ENCODE measurements around the gene OPRD1.
"Not testable (repeated sequence)": the region's sequence is repeated elsewhere in the genome, so short reads cannot be mapped to it uniquely, and the experiment has no call there.

The OPRD1 gene

GRCh38 chr1:28782011-28782410 is 30.0 kb upstream of the OPRD1 start:
- no peak for TF ChIP-seq CTCF (IDR thresholded peaks at IDR 0.05; ENCODE audit: unreplicated experiment in 3 of 3)
- Mint-ChIP-seq H3K36me3 (ENCODE audit: low read depth) (no peaks in the 10 kb centered on the region), H3K4me1 (peaks cover 13% of the 10 kb centered on the region), H3K9me3 (no peaks in the 10 kb centered on the region), H3K4me3 (peak overlapping the region in 1 of 3 experiments; percentile 2), H3K27me3 (ENCODE audit: low read depth) (peaks cover 4% of the 10 kb centered on the region), H3K27ac (peak overlapping the region; percentile 3 to 50 (median 47))

- peaks cover 5% of the 10 kb centered on the region for H3K27me3 Mint-ChIP-seq (ENCODE audit: low read depth)
- TF ChIP-seq CTCF (IDR thresholded peaks at IDR 0.05; ENCODE audit: unreplicated experiment in 3 of 3) = no peak
- H3K27ac Mint-ChIP-seq = no peak overlapping the region
- H3K4me3 Mint-ChIP-seq = no peak overlapping the region
- H3K36me3 Mint-ChIP-seq (ENCODE audit: low read depth) = no peaks in the 10 kb centered on the region
- H3K4me1 Mint-ChIP-seq = peaks cover 13% of the 10 kb centered on the region
- H3K9me3 Mint-ChIP-seq = no peaks in the 10 kb centered on the region
Observed at GRCh38 chr1:28783363-28783762, 28.6 kb upstream of the OPRD1 start.

DNA sequence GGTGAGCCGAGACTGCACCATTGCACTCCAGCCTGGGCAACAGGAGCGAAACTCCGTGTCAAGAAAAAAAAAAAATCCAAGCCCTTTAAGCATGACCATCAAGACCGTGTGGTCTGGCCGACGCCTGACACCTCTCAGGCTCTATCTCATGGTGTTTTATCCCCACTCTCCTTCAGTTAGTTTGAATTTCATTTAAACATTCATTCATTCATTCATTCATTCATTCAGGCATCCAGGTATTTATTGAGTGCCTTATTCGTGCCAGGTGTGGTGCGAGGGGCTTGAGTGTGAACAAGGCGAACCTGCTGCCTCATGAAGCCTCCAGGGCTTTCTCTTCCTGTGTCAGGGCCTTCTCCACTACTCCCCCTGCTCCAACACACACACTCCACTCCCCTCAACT is 22.6 kb upstream of the OPRD1 start:
- Mint-ChIP-seq H3K4me3 (no peak overlapping the region), H3K36me3 (ENCODE audit: low read depth) (no peaks in the 10 kb centered on the region), H3K4me1 (peaks cover 5% of the 10 kb centered on the region), H3K27me3 (ENCODE audit: low read depth) (peaks cover 13% of the 10 kb centered on the region), H3K27ac (no peak overlapping the region), H3K9me3 (no peaks in the 10 kb centered on the region)
- TF ChIP-seq CTCF (IDR thresholded peaks at IDR 0.05; ENCODE audit: unreplicated experiment in 3 of 3) = no peak

DNA sequence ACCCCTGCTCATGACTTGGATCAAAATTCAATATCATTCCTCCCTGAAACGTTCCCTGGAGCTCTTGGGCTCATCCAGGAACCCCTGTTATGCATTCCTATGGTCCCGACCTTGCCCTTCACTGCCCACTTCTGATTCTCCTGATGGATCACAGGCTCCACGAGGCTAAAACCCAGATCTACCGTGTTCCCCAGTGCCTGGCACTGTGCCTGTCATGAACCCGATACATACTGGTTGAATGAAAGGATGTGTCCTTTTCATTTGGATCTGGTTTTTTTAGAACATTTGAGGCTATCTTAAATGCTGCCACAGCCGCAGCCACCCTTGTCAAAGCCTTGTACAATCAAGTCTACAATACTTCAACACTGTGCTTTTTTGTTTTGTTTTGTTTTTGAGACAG is 22.2 kb upstream of the OPRD1 start:
- Mint-ChIP-seq H3K9me3 (no peaks in the 10 kb centered on the region), H3K4me3 (no peak overlapping the region), H3K27me3 (ENCODE audit: low read depth) (peaks cover 13% of the 10 kb centered on the region), H3K4me1 (peaks cover 5% of the 10 kb centered on the region), H3K27ac (no peak overlapping the region), H3K36me3 (ENCODE audit: low read depth) (no peaks in the 10 kb centered on the region)
- no peak for TF ChIP-seq CTCF (IDR thresholded peaks at IDR 0.05; ENCODE audit: unreplicated experiment in 3 of 3)

DNA sequence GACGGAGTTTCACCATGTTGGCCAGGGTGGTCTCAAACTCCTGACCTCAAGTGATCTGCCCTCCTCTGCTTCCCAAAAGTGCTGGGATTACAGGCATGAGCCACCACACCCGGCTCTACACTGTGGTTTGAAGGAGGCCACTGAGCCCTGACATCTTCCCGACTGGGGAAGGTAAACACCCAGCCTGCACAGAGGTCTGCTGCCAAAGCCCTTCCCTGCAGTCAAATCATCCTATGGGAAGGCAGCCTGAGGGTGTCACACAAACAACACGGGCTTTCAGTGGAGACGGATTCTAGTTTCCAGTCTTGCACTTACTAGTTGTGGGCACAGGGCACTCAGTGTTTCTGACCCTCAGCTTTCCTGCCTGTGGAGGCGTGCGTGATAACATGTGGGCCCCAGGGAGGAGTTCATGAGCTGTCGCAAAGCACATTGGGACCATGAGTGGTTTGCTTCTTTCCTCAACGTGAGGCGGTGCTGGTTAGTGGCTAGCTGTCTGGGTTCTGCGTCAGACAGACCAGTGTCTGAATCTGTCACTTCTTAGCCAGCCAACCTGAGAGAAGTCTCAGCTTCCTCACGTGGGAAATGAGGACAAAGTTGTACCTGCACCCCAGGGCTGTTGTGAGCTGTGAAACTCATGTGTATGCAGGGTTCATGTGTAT is 21.5 kb upstream of the OPRD1 start:
- TF ChIP-seq CTCF (IDR thresholded peaks at IDR 0.05; ENCODE audit: unreplicated experiment in 3 of 3) = no peak
- Mint-ChIP-seq H3K36me3 (ENCODE audit: low read depth) (no peaks in the 10 kb centered on the region), H3K27ac (no peak overlapping the region), H3K4me3 (no peak overlapping the region), H3K27me3 (ENCODE audit: low read depth) (peaks cover 9% of the 10 kb centered on the region), H3K9me3 (no peaks in the 10 kb centered on the region), H3K4me1 (no peaks in the 10 kb centered on the region)

DNA sequence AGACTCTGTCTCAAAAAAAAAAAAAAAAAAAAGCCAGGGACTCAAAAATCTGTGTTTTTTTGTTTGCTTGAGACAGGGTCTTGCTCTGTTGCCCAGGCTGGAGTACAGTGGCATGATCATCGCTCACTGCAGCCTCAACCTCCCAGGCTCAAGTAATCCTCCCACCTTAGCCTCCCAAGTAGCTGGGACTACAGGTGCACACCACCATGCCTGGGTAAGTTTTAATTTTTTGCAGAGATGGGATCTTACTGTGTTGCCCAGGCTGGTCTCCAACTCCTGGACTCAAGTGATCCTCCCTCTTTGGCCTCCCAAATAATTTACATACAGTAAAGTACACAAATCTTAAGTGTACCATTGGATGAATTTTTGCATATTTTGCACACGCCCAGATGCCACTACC is 20.0 kb upstream of the OPRD1 start:
- peaks cover 15% of the 10 kb centered on the region for H3K27me3 Mint-ChIP-seq (ENCODE audit: low read depth)
- not testable (repeated sequence) for H3K4me1 Mint-ChIP-seq; H3K4me3 Mint-ChIP-seq; H3K9me3 Mint-ChIP-seq; H3K27ac Mint-ChIP-seq; H3K36me3 Mint-ChIP-seq (ENCODE audit: low read depth)
